Esophagus muscularis mucosa (tissue), 4 donors: Measurements from ENCODE around the gene FAS. TPM values are rescaled to one million over a fixed set of nuclear protein-coding genes. Genes with fewer than 3 reads are reported as not detected.

Source experiments
- DNase-seq: peaks from one replicate; pipeline ENCODE4 v3.0.0-alpha.2; 2017; ENCODE audit errors: extremely low spot score
- H3K27ac ChIP-seq, 4 donors: fragments of 200-600 bp; sonication (generic); replicated peaks in 1 of 4; 1 replicate in 3 of 4; 2 replicates in 1 of 4; pipeline ENCODE4 v1.5.1; 2016 to 2019; ENCODE audit warnings: mild to moderate bottlenecking in 1 of 4
- H3K27me3 ChIP-seq, 4 donors: fragments of 200-600 bp; sonication (generic); one replicate each; pipeline versions ENCODE4 v1.5.1 to v1.6.0; 2016 to 2019
- H3K36me3 ChIP-seq, 4 donors: fragments of 200-600 bp; sonication (generic); one replicate each; pipeline ENCODE4 v1.5.1; 2016 to 2019
- H3K4me1 ChIP-seq, 4 donors: fragments of 200-600 bp; sonication (generic); one replicate each; pipeline ENCODE4 v1.5.1; 2016 to 2019
- H3K4me3 ChIP-seq, 4 donors: fragments of 200-600 bp; sonication (generic); 1 replicate in 2 of 4; 2 replicates in 2 of 4; pipeline ENCODE4 v1.5.1; 2016 to 2019; ENCODE audit warnings: mild to moderate bottlenecking in 4 of 4, moderate library complexity in 1 of 4
- H3K9me3 ChIP-seq, 4 donors: fragments of 200-600 bp; sonication (generic); 1 replicate in 3 of 4; 2 replicates in 1 of 4; pipeline ENCODE4 v1.5.1; 2016 to 2019
- EP300 ChIP-seq: sonication (generic); formaldehyde crosslinking; IDR thresholded peaks from one replicate; pipeline ENCODE4 v1.6.1; 2017; ENCODE audit warnings: antibody characterized with exemption
- POLR2A ChIP-seq: fragments of 450-650 bp; IDR thresholded peaks from one replicate; pipeline ENCODE4 v1.6.1; 2017; ENCODE audit warnings: antibody characterized with exemption, moderate library complexity, mild to moderate bottlenecking, low read depth
- POLR2AphosphoS5 ChIP-seq, 2 donors: sonication (generic); formaldehyde crosslinking; IDR thresholded peaks; one replicate each; pipeline ENCODE4 v1.6.1; 2017; ENCODE audit warnings: antibody characterized with exemption in 2 of 2
- WGBS: methylation state at CpG from one replicate; pipeline ENCODE4 v1.1.5; 2018; 5-methylcytosine and 5-hydroxymethylcytosine counted together
- intact Hi-C: fragments of 100-400 bp; cut with DNase I; formaldehyde crosslinking; loops from one replicate; pipeline ENCODE4 v1.15.1; 2023
- small RNA-seq, 3 donors: library from RNA; depleted of rRNA; stranded (forward); fragments of <200 nt; gene quantifications; one replicate each; pipeline ENCODE3, GENCODE V24; 2016
- total RNA-seq, 4 donors: library from RNA; depleted of rRNA; stranded (reverse); fragments of >200 nt; gene quantifications; one replicate each; pipeline versions ENCODE4 v1.1.0 to v1.2.1, GENCODE V29; 2016
- TF ChIP-seq, protein P1 (sequence below), 3 experiments: fragments of 200-600 bp in 2 of 3; fragments of 450-650 bp in 1 of 3; sonication (generic) in 2 of 3; IDR thresholded peaks; one replicate each; pipeline ENCODE4 v1.5.1; 2017 to 2019; ENCODE audit warnings: antibody characterized with exemption in 3 of 3, mild to moderate bottlenecking in 2 of 3, moderate library complexity in 1 of 3

FAS gene
- total RNA-seq, 4 donors from 2014 or later = 16.6 to 27.5 (median 18.7) TPM

DNA sequence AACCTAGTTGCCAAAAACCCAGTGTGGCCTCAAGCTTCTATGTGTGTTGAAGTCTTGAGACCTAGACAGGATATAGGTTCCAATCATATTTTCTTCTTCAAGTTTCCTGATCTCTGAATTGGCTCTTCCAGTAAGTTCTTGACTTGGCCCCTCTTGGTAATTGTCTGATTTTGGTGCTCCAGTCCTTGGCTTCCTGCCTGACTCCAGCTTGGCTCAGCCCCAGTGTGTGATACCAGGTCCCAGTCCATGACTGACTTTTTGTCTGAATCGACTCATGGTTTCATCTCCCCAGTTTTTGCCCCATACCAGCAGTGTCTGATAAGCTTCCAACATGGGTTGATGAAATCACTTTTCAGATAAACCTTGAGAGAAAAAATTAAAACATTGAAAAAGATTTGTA, 72.3 kb downstream of the FAS start:
- Histone ChIP-seq H3K27me3 (no peaks in the 10 kb centered on the region), H3K27ac (peak overlapping the region in 1 of 4 donors; percentile 47), H3K9me3 (no peaks in the 10 kb centered on the region), H3K36me3 (no peaks in the 10 kb centered on the region), H3K4me3 (no peak overlapping the region), H3K4me1 (peaks cover 14 to 39% (median 33%) of the 10 kb centered on the region in 4 donors)
- DNase-seq = no peak
- TF ChIP-seq POLR2A (no peak), POLR2AphosphoS5 (IDR thresholded peaks at IDR 0.05) (no peak), EP300 (no peak)
- TF ChIP-seq, protein P1, sequence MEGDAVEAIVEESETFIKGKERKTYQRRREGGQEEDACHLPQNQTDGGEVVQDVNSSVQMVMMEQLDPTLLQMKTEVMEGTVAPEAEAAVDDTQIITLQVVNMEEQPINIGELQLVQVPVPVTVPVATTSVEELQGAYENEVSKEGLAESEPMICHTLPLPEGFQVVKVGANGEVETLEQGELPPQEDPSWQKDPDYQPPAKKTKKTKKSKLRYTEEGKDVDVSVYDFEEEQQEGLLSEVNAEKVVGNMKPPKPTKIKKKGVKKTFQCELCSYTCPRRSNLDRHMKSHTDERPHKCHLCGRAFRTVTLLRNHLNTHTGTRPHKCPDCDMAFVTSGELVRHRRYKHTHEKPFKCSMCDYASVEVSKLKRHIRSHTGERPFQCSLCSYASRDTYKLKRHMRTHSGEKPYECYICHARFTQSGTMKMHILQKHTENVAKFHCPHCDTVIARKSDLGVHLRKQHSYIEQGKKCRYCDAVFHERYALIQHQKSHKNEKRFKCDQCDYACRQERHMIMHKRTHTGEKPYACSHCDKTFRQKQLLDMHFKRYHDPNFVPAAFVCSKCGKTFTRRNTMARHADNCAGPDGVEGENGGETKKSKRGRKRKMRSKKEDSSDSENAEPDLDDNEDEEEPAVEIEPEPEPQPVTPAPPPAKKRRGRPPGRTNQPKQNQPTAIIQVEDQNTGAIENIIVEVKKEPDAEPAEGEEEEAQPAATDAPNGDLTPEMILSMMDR (IDR thresholded peaks at IDR 0.05) = no peak
- intact Hi-C loops = no loop called here
- WGBS = 50% methylated on average over 1 of the region's 1 CpG

DNA sequence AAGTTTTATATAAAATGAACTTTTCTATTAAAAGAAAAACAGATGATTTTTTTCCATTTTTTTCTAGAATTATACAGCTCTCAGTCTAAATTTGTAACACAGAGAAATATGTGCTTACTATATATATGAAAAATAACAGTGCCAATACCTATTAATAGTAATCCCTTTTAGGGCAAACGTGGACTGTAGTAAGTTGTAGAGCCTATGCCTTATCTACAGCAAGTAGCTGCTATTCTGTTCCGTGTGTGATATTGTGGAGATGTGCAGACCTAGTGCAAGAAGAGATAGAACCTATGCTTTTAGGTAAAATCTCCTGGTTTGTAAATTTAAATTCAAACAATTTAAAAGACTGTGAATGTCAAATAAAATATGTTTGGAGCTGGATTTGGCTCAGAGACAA, 72.9 kb downstream of the FAS start:
- Histone ChIP-seq H3K9me3 (no peaks in the 10 kb centered on the region), H3K36me3 (no peaks in the 10 kb centered on the region), H3K27ac (peak overlapping the region in 1 of 4 donors; percentile 47), H3K4me1 (peaks cover 14 to 39% (median 33%) of the 10 kb centered on the region in 4 donors), H3K27me3 (no peaks in the 10 kb centered on the region), H3K4me3 (no peak overlapping the region)
- no peak for DNase-seq
- intact Hi-C loops = no loop called here
- WGBS = 64% methylated on average over 2 of the region's 2 CpGs
- TF ChIP-seq, protein P1 (IDR thresholded peaks at IDR 0.05) = no peak
- no peak for TF ChIP-seq POLR2AphosphoS5 (IDR thresholded peaks at IDR 0.05)
- no peak for TF ChIP-seq POLR2A
- TF ChIP-seq EP300 = no peak

DNA sequence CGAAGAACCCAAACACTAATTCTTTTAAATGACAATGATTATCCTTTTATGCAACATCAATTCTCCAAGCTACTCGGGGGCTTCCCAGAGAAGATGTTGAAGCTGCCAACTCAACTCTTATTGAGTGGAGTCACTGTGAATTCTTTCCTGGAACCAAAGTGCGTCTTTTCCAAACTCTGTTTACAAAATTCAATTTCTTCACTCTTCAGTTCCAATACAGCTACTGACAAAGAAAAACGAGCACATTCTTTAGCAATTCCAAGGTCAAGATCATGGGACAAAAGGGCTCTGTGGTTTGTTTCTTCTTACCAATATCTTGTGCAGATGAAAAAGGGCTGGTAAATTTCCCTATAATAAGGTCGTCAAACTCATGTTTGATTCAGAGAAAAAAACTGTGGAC, 74.2 kb downstream of the FAS start:
- no peak for DNase-seq
- H3K27ac ChIP-seq = peak overlapping the region; percentile 55 to 66 (median 58)

More for the DNA sequence above, 74.2 kb downstream of the FAS start:
- no peaks in the 10 kb centered on the region for H3K36me3 ChIP-seq
- intact Hi-C loops = no loop called here
- H3K4me3 ChIP-seq = peak overlapping the region in 1 of 4 donors; percentile 9
- peaks cover 14 to 39% (median 33%) of the 10 kb centered on the region in 4 donors for H3K4me1 ChIP-seq
- no peaks in the 10 kb centered on the region for H3K9me3 ChIP-seq
- no peaks in the 10 kb centered on the region for H3K27me3 ChIP-seq
- no peak for TF ChIP-seq POLR2A
- peak; percentile 54 for TF ChIP-seq EP300
- TF ChIP-seq, protein P1 (IDR thresholded peaks at IDR 0.05) = no peak
- TF ChIP-seq POLR2AphosphoS5 (IDR thresholded peaks at IDR 0.05) = peak in 1 of 2 donors; percentile 39
- WGBS = 39% methylated on average over 5 of the region's 5 CpGs

Small RNAs within 50 kb of the gene (small RNA-seq; reads per million reads assigned to genes)
- gene MIR4679-2 (0 reads per million in 3 donors), gene RF02116 (0 reads per million in 3 donors)

Other genes with a start within 250 kb of the FAS start
- under 1 TPM in 1 of 4 donors, not detected in 3; 0.33 TPM for gene LIPN, start 230.8 kb upstream of the FAS start, total RNA-seq
- gene LIPM, start 188.1 kb upstream of the FAS start, total RNA-seq = not detected
- not detected for gene ANKRD22, start 139.0 kb upstream of the FAS start, total RNA-seq
- 10 to 100 TPM in 3 of 4 donors, 1 to 10 TPM in 1; 8.6 to 27.4 (median 14.7) TPM for gene STAMBPL1, start 110.6 kb upstream of the FAS start, total RNA-seq
- 1,000 to 10,000 TPM; 6,391 to 8,723 (median 8,539) TPM for gene ACTA2, start 38.0 kb upstream of the FAS start, total RNA-seq
- gene CH25H, start 216.5 kb downstream of the FAS start, total RNA-seq = 10 to 100 TPM in 1 of 4 donors, 1 to 10 TPM in 3; 2.1 to 83.3 (median 2.4) TPM